Stimulated activated CD4-positive, alpha-beta T cell treated with anti-CD3 and anti-CD28 coated beads, Interleukin-12 subunit alpha, Interleukin-12 subunit beta, amount 100 ng/mL, for 24 hours (primary cell): ENCODE results near the gene DDX11.
"Not testable (repeated sequence)": the region's sequence is repeated elsewhere in the genome, so short reads cannot be mapped to it uniquely, and the experiment has no call there.

Experiments
- DNase-seq, 2 experiments: peaks; one replicate each; pipeline ENCODE4 v3.0.0-alpha.2; 2020; ENCODE audit warnings: low read depth in 2 of 2

DDX11 gene

GRCh38 chr12:31098363-31098762 is 24.7 kb downstream of the DDX11 start:
- DNase-seq = not testable (repeated sequence)

- DNase-seq = not testable (repeated sequence)
These were observed 25.1 kb downstream of the DDX11 start for GRCh38 chr12:31098771-31099170.

GRCh38 chr12:31099434-31099833 is 25.8 kb downstream of the DDX11 start:
- DNase-seq = not testable (repeated sequence)

GRCh38 chr12:31100503-31101208 is 27.0 kb downstream of the DDX11 start:
- DNase-seq = not testable (repeated sequence)

- DNase-seq = not testable (repeated sequence)
These were observed 28.5 kb downstream of the DDX11 start for GRCh38 chr12:31102125-31102524.

GRCh38 chr12:31102596-31102995 is 28.9 kb downstream of the DDX11 start:
- not testable (repeated sequence) for DNase-seq

GRCh38 chr12:31103561-31103975 is 29.9 kb downstream of the DDX11 start:
- DNase-seq = not testable (repeated sequence)

- not testable (repeated sequence) for DNase-seq
These were observed 30.6 kb downstream of the DDX11 start for GRCh38 chr12:31104220-31104619.

GRCh38 chr12:31104773-31105172 is 31.1 kb downstream of the DDX11 start:
- not testable (repeated sequence) for DNase-seq

- no peak for DNase-seq
These were observed 32.0 kb downstream of the DDX11 start for GRCh38 chr12:31105668-31106067.

GRCh38 chr12:31106101-31106803 is 32.6 kb downstream of the DDX11 start:
- no peak for DNase-seq

- DNase-seq = not testable (repeated sequence)
These were observed 36.1 kb downstream of the DDX11 start for GRCh38 chr12:31109773-31110172.

GRCh38 chr12:31110263-31110662 is 36.6 kb downstream of the DDX11 start:
- DNase-seq = not testable (repeated sequence)

- DNase-seq = not testable (repeated sequence)
These were observed 41.5 kb downstream of the DDX11 start for GRCh38 chr12:31115092-31115601.

- not testable (repeated sequence) for DNase-seq
These were observed 43.2 kb downstream of the DDX11 start for GRCh38 chr12:31116846-31117202.

GRCh38 chr12:31117203-31118011 is 43.7 kb downstream of the DDX11 start:
- peak; percentile 28 to 51 for DNase-seq

GRCh38 chr12:31118347-31119191 is 44.9 kb downstream of the DDX11 start:
- DNase-seq = no peak

- DNase-seq = no peak
These were observed 45.6 kb downstream of the DDX11 start for GRCh38 chr12:31119192-31119802.

GRCh38 chr12:31119803-31120211 is 46.1 kb downstream of the DDX11 start:
- DNase-seq = no peak

- DNase-seq = no peak
These were observed 46.8 kb downstream of the DDX11 start for GRCh38 chr12:31120392-31121008.
